Myocyte (in vitro differentiated cells): ENCODE measurements around the gene DOCK7. TPM values are rescaled to one million over a fixed set of nuclear protein-coding genes. Genes with fewer than 3 reads are reported as not detected.

Experiments
- DNase-seq: peaks from one replicate; pipeline ENCODE4 v3.0.0-alpha.2; 2012; ENCODE audit warnings: low read depth
- total RNA-seq: library from RNA; depleted of rRNA; stranded (reverse); fragments of >200 nt; gene quantifications from 2 replicates; pipeline ENCODE4 v1.2.3, GENCODE V29; 2014

Gene DOCK7
- total RNA-seq, 1 donor from 2014 or later: 33.0 TPM

- no peak for DNase-seq
Measured at GRCh38 chr1:62417351-62417999, 270.7 kb downstream of the DOCK7 start.

DNA sequence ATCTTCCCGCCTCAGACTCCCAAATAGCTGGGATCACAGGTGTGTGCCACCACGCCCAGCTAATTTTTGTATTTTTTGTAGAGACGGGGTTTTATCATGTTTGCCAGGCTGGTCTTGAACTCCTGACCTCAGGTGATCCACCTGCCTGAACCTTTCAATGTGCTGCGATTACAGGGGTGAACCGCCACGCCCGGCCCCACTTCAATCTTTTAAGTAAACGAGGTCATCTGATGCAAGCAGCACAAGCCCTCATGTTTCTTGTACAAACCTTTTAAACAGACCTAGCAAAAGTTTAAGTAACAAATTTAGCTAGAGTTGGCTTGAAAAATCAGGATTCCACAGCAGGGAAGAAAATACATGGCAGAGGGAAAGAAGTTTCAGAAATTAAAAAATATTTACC, 272.5 kb downstream of the DOCK7 start:
- no peak for DNase-seq

- DNase-seq: peak; percentile 76
Measured at GRCh38 chr1:62407398-62408009, 280.7 kb downstream of the DOCK7 start.

DNA sequence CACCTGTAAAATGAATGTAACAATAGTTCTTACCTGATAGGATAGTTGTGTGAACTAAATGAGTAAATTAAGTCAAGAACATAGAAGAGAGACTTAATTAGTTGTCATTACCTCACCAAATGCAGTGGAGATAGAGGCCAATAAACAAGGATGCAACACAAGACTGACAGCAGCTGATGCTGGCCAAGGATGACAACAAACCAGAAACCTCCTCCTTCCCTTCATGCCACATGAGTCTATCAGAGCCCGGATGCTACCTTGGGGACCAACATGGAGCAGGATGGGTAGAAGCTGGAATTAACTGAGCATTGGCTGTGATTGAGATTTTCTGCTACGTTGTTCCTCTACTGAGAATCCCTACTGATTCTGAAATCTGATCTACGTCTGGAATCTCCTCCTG, 281.6 kb downstream of the DOCK7 start:
- no peak for DNase-seq

GRCh38 chr1:62405247-62405646, 282.9 kb downstream of the DOCK7 start:
- DNase-seq: no peak

Other genes with a start within 250 kb of the DOCK7 start
- gene ANGPTL3, start 90.9 kb downstream of the DOCK7 start, total RNA-seq: not detected in 2 replicates
- gene ATG4C, start 95.7 kb upstream of the DOCK7 start, total RNA-seq: 9.8 and 13.0 TPM in 2 replicates